NCI-H1436 treated with DMSO at 0.1 percent for 48 hours (cell line): Measurements from ENCODE around the gene MRPL51.
A peak's percentile ranks its signal among the peaks of the same experiment; 100 is the strongest.
"Not testable (repeated sequence)": the region's sequence is repeated elsewhere in the genome, so short reads cannot be mapped to it uniquely, and the experiment has no call there.

Experiments used
- DNase-seq: peaks from one replicate; lab custom pipeline; 2025; lab: John Stamatoyannopoulos, UW

The MRPL51 gene

DNA sequence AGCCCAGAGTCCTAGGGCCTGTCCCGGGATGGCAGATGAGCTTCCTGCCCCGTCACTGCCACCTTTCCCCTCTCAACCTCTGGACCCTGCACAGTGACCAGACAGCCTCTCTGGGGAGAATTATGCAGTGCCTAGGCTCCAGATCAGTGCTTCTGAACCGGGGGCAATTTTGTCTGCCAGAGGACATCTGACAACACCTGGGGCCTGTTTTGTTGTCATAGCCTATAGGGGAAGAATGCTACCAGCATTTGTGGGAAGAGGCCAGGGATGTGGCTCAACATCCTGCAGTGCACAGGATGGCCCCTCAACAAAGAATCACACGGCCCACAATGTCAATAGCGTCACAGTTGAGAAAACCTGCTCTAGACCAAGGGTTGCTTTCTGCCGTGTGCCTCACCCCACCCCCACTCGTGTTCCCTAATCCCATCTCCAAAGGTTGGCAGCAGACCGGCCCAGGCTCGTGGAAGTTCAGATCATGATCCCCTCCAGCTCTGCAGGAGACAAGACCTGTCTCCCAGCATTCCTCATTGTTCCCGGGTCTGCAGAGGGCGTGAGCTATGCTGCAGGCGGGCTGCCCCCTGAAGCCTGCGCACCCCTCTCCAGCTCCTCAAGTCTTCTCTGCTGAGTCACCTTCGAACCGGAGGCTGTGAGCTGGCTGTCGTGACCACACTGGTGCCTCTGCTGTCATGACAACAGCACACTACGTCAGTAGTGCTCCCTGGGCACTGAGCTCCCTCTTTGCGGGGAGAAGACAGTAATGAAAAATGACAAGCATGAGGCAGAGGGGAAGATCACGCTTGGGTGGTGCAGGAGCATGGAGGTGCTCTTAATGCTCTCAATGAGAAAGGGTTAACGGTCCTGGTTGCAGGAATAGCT, 39.2 kb upstream of the MRPL51 start:
- peak; percentile 48 for DNase-seq

DNA sequence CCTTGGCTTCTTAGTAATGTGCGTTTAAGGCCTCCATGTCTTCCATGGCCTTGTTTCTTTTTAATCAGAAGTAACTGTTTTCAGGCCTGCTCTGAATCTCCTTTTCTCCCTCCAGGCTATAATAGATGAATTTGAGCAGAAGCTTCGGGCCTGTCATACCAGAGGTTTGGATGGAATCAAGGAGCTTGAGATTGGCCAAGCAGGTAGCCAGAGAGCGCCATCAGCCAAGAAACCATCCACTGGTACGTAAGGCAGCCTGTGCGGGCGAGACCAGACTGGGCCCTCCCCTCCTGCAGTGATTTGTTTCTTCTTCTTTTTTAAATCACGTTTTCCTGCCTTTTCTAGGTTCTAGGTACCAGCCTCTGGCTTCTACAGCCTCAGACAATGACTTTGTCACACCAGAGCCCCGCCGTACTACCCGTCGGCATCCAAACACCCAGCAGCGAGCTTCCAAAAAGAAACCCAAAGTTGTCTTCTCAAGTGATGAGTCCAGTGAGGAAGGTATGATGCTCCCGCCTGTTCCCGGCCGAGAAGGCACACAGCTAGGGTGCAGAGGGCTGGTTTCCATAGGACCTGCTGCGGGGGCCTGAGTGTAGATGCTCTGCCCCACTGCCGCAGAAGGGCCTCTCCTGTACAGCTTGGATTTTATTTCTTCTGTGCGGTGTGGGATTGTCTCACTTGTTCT, 37.7 kb upstream of the MRPL51 start:
- no peak for DNase-seq

DNA sequence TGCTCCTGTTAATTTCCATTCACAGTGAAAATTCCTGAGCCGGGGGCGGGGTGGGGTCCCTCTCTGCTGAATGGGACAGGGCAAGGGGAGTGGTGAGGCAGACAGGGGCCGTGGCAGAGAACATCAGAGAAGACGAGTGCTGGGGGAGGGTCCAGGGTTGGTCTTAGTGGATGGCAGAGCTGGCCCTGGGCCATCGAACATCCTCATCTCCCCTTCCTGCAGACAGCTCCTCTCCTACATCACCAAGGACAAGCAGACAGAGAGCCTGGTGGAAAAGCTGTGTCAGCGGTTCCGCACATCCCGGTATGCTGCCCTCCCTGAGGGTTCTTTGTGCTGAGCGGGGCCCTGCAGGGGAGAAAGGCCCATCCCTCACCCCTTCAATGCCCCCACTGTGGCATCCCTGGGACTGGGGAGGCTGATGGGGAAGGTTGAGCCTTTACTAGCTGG, 36.3 kb upstream of the MRPL51 start:
- no peak for DNase-seq

DNA sequence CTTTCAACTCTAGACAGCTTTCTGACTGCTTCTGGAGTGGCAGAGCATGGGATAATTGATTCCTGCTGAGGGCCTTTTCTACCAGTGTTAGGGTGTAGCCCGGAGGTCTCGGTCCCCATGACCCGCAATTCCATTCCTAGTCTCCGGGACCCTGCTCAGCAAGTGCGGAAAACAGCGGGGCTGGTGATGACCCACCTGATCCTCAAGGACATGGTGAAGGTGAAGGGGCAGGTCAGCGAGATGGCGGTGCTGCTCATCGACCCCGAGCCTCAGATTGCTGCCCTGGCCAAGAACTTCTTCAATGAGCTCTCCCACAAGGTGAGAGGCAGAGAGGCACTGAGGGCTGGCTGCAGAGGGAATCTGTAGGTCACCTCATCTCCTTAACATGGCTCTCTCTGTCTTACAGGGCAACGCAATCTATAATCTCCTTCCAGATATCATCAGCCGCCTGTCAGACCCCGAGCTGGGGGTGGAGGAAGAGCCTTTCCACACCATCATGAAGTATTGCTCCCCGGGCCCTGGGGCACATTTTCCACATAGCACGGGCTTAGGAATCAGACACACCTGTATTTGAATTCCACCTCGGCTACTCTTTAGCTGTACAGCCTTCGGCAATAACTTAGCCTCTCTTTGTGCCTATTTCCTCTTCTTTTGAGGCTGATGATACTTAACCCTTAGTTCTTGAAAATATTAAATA, 35.6 kb upstream of the MRPL51 start:
- no peak for DNase-seq

DNA sequence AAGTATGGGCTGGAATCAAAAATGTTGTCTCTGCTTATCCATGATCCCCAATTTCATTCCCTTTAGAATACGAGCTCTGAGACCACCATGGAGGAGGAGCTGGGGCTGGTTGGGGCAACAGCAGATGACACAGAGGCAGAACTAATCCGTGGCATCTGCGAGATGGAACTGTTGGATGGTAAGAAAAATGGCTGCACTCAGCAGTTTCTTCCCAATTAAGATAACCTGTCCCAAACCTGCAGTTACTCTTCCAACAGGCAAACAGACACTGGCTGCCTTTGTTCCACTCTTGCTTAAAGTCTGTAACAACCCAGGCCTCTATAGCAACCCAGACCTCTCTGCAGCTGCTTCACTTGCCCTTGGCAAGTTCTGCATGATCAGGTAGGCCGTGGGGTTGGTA, 34.6 kb upstream of the MRPL51 start:
- DNase-seq, result no peak

DNA sequence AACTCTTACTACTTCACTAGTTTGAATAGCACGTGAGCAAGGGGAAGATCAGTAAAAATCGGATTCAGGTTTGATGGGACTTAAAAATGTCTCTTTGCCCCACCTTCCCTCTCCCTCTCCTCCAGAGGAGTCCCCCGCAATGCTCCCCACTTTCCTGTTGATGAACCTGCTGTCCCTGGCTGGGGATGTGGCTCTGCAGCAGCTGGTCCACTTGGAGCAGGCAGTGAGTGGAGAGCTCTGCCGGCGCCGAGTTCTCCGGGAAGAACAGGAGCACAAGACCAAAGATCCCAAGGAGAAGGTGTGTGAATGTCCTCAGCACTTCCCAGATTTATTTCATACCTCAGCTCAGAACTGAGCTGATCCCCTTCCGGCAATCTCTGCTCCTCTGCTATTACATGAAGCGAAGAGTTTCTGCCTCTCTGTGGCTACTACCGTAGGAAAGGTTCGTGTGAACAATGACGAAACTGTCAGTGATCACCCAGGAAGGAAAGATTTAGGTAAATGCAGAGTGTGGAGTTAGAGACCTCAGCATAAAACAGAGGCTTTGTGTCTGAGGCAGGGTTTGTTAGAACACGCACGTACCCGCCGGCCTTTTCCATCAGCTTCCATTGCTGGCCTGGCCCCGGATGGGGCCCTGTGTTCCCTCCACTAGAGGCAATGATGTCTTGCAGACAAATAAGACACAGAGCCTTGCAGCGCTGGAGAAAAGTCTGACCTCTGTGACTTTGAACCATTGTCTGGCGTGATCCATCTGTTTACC, 33.9 kb upstream of the MRPL51 start:
- DNase-seq, result no peak

DNA sequence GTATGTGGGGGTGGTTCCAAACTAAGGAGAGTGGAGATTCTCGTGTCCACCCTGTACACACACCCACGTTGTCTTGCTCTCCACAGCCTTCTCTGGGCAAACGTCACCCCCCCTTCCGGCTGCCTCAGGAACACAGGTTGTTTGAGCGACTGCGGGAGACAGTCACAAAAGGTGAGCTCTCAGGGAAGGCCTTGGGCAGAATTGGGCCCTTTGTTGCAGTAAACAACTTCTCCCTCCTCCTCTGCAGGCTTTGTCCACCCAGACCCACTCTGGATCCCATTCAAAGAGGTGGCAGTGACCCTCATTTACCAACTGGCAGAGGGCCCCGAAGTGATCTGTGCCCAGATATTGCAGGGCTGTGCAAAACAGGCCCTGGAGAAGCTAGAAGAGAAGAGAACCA, 33.1 kb upstream of the MRPL51 start:
- no peak for DNase-seq

DNA sequence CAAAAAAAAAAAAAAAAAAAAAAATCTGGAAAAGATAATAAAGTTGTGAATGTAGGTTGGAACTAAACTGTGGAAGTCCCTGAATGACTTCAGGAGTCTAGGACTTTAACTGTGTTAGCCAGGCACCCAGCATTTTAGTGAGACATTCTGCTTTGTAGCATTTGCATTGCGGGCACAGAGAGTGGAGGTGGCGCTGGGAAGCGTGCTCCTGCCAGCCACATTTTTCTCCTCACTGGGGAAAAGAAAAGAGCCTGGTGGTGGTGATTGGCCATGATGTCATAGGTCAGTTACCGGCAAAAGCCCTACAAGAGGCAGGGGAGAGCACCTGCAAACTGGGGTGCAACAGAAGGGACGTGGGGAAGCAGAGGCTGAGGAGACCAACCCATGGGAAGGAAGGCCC, 31.6 kb upstream of the MRPL51 start:
- no peak for DNase-seq

DNA sequence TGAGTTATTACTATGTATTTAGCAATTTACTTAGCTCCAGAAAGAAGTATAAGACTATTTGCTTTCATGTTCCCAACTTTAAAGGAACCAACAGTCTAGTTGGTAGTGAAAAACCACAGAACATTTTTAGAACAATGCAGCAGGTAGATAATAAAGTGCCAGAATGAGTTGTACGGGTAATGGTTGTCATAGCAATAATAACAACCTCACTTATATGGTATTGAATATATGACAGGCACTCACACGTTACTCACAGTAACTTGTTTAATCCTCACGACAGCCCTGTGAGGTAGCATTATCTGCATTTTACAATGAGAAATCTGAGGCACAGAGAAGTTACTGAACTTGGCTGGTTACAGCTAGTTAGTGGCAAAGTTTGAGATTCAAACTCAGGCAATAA, 30.6 kb upstream of the MRPL51 start:
- DNase-seq, result no peak

DNA sequence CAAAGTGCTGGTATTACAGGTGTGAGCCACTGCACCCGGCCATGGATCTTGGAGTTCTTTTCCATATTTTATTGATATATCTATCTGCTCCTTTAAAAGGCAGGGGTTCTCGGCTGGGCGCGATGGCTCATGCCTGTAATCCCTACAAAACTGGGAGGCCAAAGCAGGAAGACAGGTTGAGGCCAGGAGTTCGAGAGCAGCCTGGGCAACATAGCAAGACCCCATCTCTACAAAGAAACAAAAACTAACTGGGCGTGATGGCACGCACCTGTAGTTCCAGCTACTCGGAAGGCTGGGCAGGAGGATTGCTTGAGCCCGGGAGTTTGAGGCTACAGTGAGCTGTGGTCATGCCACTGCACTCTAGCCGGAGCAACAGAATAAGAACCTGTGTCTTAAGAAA, 29.1 kb upstream of the MRPL51 start:
- DNase-seq, result no peak

DNA sequence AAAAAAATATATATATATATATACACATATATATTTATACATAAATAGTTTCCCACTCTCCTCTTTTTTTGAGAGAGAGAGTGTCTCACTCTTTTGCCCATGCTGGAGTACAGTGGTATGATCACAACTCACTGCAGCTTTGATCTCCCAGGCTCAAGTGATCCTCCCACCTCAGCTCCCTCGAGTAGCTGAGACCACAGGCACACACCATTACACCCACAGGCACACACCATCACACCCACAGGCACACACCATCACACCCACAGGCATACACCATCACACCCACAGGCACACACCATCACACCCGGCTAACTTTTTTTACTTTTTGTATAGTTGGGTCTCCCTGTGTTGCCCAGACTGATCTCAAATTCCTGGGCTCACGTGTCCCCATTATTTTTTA, 27.1 kb upstream of the MRPL51 start:
- DNase-seq, result no peak

DNA sequence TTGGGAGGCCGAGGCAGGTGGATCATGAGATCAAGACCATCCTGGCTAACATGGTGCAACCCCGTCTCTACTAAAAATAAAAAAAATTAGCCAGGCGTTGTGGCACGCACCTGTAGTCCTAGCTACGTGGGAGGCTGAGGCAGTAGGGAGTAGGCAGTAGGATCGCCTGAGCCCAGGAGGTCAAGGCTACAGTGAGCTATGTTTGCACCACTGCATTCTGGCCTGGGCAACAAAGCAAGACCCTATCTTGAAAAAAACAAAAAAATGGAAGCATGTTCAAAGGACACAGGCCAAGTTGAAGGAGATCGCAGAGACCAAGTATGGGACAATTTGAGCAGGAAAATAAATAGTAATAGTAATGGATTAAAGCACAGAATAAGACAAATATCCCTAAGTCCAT, 15.0 kb upstream of the MRPL51 start:
- no peak for DNase-seq

DNA sequence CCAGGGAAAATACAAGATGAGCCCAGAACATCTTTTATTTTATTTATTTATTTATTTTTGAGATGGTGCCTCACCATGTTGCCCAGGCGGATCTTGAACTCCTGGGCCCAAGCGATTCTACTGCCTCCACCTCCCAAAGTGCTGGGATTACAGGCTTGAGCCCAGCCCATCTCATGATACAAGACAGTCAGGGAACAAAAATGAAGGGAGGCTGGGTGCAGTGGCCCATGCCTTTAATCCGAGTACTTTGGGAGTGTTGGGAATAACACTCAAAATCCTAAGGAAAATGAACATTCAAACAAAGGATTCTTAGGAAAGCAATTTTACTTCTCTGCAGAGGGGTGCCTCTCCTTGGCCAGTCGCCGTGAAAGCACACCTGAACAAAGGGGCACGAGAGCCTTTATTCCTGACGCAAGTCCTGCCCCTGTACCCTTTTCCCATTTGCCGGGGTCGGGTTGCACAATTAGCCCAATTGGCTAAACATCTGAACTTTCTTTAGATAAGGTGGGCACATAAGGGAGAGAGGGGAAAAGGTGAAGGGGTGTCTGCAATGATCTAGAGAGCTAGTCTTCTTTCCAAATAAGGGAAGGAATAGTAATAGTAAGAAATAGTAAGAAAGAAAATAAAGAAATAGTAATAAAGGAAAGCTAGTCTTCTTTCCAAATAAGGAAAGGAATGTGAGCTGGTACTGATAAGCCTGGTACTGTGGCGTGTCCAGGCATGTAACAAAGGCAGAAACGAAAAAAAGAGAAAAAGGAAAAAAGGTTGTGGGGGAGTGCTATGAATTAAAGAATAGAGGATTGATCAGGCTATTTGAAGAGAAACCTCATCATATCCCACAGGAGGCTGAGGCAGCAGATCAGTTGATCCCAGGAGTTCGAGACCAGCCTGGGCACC, 14.3 kb upstream of the MRPL51 start:
- DNase-seq, result no peak

DNA sequence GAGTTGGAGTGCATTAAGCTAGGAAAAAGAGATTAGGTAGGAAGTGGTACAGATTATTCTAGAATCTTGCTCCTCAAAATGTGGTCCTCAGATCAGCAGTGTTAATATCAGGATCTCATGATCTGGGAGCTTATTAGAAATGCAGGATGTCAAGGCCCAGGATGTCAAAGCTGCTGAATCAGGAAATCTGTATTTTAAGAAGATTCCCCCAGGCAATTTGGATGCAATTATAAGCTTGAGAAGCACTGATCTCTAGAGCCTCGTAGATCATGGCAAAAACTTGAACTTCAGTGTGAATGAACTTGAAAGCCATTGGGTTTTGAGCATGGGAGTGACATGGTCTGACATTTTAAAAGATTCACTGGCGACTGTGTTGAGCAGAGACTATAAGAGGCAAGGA, 7.4 kb upstream of the MRPL51 start:
- DNase-seq, result no peak

DNA sequence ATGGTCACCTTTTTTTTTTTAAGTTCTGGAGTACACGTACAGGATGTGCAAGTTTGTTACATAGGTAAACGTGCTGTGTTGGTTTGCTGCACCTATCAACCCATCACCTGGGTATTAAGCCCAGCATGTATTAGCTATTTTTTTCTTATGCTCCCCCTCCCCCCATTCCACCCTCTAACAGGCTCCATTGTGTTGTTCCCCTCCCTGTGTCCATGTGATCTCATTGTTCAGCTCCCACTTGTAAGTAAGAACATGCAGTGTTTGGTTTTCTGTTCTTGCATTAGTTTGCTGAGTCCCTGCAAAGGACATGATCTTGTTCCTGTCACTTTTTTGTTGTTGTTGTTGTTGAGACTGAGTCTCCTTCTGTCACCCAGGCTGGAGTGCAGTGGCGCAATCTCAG, 4.2 kb upstream of the MRPL51 start:
- DNase-seq, result not testable (repeated sequence)

DNA sequence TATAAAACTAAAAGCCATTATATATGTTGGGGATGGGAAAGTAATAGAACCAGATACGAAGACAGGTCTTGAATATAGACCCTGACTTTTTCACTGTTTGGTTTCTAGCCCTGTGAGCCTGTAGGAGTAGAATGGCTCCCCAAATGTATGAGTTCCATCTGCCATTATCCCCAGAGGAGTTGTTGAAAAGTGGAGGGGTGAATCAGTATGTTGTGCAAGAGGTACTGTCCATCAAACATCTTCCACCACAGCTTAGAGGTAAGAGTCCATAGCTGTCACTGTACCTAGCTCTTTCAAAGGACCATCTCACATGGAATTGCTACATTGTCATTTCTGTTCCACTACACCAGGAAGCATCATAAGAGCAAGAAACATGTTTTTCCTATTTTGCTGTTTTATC, 1.9 kb upstream of the MRPL51 start:
- no peak for DNase-seq

DNA sequence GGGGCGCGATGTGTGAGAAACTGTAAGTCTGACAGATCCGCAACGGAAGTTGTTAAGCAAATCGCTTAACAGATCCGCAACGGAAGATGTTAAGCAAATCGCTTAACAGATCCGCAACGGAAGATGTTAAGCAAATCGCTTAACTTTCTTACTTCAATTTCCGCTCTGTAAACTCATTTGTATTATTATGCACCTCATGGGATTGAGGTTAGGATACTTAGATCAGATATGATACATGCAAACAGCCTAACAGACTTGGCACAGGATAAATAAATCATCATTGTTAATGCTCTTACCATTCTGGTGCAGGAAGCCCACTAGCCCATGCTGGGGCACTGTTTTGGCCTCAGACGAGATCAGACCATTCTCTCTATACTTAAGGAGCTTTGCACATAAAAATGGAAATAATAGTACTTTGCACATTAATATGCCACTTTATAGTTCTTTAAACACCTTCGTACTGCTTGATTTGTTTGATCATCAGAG, 1.2 kb upstream of the MRPL51 start:
- DNase-seq, result no peak

DNA sequence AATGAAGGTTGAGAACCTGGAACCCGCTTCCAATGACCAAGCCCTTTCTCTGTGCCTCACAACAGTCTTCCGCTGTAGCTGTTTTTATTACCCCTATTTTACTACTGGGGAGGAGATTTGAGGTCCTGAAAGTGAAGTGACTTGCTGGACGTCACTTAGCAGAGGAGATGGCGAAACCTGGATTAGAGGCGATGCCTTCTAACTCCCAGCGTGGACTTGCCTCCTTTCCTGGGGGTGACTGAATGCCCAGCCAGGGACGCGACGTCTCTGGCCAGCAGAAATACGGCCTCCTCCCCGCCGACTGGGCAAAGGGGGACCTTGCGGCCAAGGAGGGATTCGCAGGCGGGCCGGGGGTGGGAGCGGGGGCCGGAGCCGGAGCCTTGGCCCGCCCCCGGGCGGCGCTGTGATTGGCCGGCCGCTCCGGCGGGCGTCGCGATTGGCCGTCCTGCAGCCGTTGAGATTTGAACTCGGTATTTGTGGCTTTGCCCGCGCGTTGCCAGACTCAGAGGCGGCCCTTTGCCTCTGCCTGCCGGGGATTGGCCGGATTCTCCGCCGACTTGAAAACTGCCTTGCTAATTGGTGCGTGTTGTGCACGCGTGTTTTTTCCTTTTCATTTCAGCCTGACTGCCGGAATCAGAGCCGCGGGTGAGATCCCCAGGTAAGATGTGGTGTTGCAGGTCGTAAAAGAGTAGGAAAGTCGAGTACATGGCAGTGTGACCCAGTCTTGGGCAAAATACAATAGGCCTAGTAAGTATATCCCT, 615 bp upstream of the MRPL51 start, which contains the start of gene NCAPD2:
Gene NCAPD2, plus strand, starts transcription at position 606 of the 761 bp plus-strand sequence. CDS start 997 bp downstream, outside the sequence.
- peak; percentile 68 for DNase-seq

DNA sequence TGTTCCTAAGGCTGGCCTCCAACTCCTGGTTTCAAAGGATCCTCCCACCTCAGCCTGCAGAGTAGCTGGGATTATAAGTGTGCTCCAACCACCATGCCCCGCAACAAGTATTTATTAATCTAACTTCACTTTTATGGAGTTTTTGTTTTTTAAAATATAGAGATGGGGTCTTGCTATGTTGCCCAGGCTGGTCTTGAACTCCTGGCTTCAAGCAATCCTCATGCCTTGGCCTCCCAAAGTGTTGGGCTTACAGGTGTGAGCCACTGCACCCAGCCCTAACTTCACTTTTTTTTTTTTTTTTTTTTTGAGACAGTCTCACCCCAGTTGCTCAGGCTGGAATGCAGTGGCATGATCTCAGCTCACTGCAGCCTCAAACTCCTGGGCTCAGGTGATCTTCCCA, 2.4 kb downstream of the MRPL51 start:
- DNase-seq, result not testable (repeated sequence)

DNA sequence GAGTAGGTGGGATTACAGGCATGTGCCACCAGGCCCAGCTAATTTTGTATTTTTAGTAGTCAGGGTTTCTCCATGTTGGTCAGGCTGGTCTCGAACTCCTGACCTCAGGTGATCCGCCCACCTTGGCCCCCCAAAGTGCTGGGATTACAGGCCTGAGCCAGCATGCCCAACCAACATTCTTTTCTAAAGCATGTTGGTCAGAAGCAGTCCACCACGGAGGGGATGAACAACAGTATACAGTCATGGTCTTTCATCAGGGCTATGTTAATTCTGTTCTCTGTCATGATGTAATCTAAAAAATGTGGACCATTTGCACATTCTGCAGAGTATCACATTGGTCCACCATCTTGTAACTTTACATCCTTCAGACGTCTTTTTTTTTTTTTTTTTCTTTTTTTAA, 3.6 kb downstream of the MRPL51 start:
- DNase-seq, result no peak
